HUES64 (cell line): ENCODE data around the gene ZNF407.
"Not testable (repeated sequence)": the region's sequence is repeated elsewhere in the genome, so short reads cannot be mapped to it uniquely, and the experiment has no call there.

Source experiments
- H3K27ac ChIP-seq: 2 replicates; pipeline ENCODE4 v1.7.0; 2013; ENCODE audit warnings: low read depth, low read length, inconsistent platforms
- H3K27me3 ChIP-seq: 2 replicates; pipeline ENCODE4 v1.6.1; 2013; ENCODE audit warnings: mild to moderate bottlenecking, low read length; ENCODE audit not compliant: insufficient read depth
- H3K36me3 ChIP-seq: 2 replicates; pipeline ENCODE4 v1.6.1; 2013; ENCODE audit warnings: mild to moderate bottlenecking, low read length; ENCODE audit not compliant: insufficient read depth
- H3K4me1 ChIP-seq: 2 replicates; pipeline ENCODE4 v1.6.1; 2013; ENCODE audit warnings: mild to moderate bottlenecking, low read length, moderate library complexity; ENCODE audit not compliant: insufficient read depth
- H3K4me3 ChIP-seq: 2 replicates; pipeline ENCODE4 v1.5.1; 2013; ENCODE audit warnings: mild to moderate bottlenecking, low read length, moderate library complexity
- H3K9ac ChIP-seq: 2 replicates; pipeline ENCODE4 v1.6.1; 2013; ENCODE audit warnings: mild to moderate bottlenecking, low read depth, low read length
- H3K9me3 ChIP-seq: 2 replicates; pipeline ENCODE4 v1.6.1; 2013; ENCODE audit warnings: low read depth, low read length; ENCODE audit not compliant: insufficient read depth
- WGBS: fragments of 150-250, 120-280 bp; methylation state at CpG from one replicate; pipeline ENCODE4 v1.1.7; 2013; ENCODE audit warnings: missing lambda C conversion rate; 5-methylcytosine and 5-hydroxymethylcytosine counted together

Gene ZNF407

GRCh38 chr18:75075016-75075305 is 477.3 kb downstream of the ZNF407 start:
- no peak overlapping the region for H3K27ac ChIP-seq
- H3K4me3 ChIP-seq, result no peak overlapping the region
- no peak overlapping the region for H3K9ac ChIP-seq
- 93% methylated on average over 3 of the region's 3 CpGs for WGBS
- no peaks in the 10 kb centered on the region; the same call in 1 of the 2 replicates for H3K4me1 ChIP-seq
- no peaks in the 10 kb centered on the region for H3K36me3 ChIP-seq
- H3K27me3 ChIP-seq, result no peaks in the 10 kb centered on the region
- H3K9me3 ChIP-seq, result 0 out of 2 replicates have a peak, but pooled peaks cover 9% of the 10 kb centered on the region

- H3K27me3 ChIP-seq, result no peaks in the 10 kb centered on the region
- no peaks in the 10 kb centered on the region; the same call in 1 of the 2 replicates for H3K4me1 ChIP-seq
- 0 out of 2 replicates have a peak, but pooled peaks cover 9% of the 10 kb centered on the region for H3K9me3 ChIP-seq
- H3K9ac ChIP-seq, result no peak overlapping the region
- H3K27ac ChIP-seq, result no peak overlapping the region
- H3K4me3 ChIP-seq, result no peak overlapping the region
- H3K36me3 ChIP-seq, result no peaks in the 10 kb centered on the region
- WGBS, result 94% methylated on average over 12 of the region's 12 CpGs
Measured at GRCh38 chr18:75075429-75075841, 477.8 kb downstream of the ZNF407 start.

GRCh38 chr18:75076286-75076685 is 478.6 kb downstream of the ZNF407 start:
- Histone ChIP-seq H3K9ac (no peak overlapping the region), H3K27me3 (no peaks in the 10 kb centered on the region), H3K4me1 (no peaks in the 10 kb centered on the region), H3K27ac (no peak overlapping the region), H3K4me3 (no peak overlapping the region), H3K9me3 (0 out of 2 replicates have a peak, but pooled peaks cover 9% of the 10 kb centered on the region), H3K36me3 (no peaks in the 10 kb centered on the region)
- WGBS, result 91% methylated on average over 5 of the region's 5 CpGs

GRCh38 chr18:75081486-75081885 is 483.8 kb downstream of the ZNF407 start:
- H3K36me3 ChIP-seq, result no peaks in the 10 kb centered on the region
- WGBS, result 95% methylated on average over 8 of the region's 8 CpGs
- H3K9me3 ChIP-seq, result peaks cover 9% of the 10 kb centered on the region; the same call in 1 of the 2 replicates
- no peak overlapping the region for H3K27ac ChIP-seq
- no peak overlapping the region for H3K9ac ChIP-seq
- H3K4me3 ChIP-seq, result no peak overlapping the region
- H3K4me1 ChIP-seq, result no peaks in the 10 kb centered on the region
- H3K27me3 ChIP-seq, result no peaks in the 10 kb centered on the region

GRCh38 chr18:75083131-75083530 is 485.5 kb downstream of the ZNF407 start:
- H3K9me3 ChIP-seq, result peaks cover 4% of the 10 kb centered on the region; the same call in 1 of the 2 replicates
- no peak overlapping the region for H3K4me3 ChIP-seq
- 95% methylated on average over 5 of the region's 5 CpGs for WGBS
- no peak overlapping the region for H3K9ac ChIP-seq
- no peaks in the 10 kb centered on the region for H3K36me3 ChIP-seq
- no peak overlapping the region for H3K27ac ChIP-seq
- no peaks in the 10 kb centered on the region for H3K4me1 ChIP-seq
- H3K27me3 ChIP-seq, result no peaks in the 10 kb centered on the region

GRCh38 chr18:75083761-75084160 is 486.1 kb downstream of the ZNF407 start:
- no peaks in the 10 kb centered on the region for H3K36me3 ChIP-seq
- no peak overlapping the region for H3K27ac ChIP-seq
- no peak overlapping the region for H3K9ac ChIP-seq
- H3K4me1 ChIP-seq, result no peaks in the 10 kb centered on the region
- 89% methylated on average over 9 of the region's 9 CpGs for WGBS
- H3K9me3 ChIP-seq, result peaks cover 2% of the 10 kb centered on the region; the same call in 1 of the 2 replicates
- no peaks in the 10 kb centered on the region for H3K27me3 ChIP-seq
- no peak overlapping the region for H3K4me3 ChIP-seq

- H3K9me3 ChIP-seq, H3K4me1 ChIP-seq: not testable (repeated sequence)
Measured at GRCh38 chr18:75085676-75086075, 488.0 kb downstream of the ZNF407 start.

GRCh38 chr18:75086494-75087034 is 488.9 kb downstream of the ZNF407 start:
- no peaks in the 10 kb centered on the region for H3K36me3 ChIP-seq
- H3K27ac ChIP-seq, result no peak overlapping the region
- no peaks in the 10 kb centered on the region for H3K27me3 ChIP-seq
- no peaks in the 10 kb centered on the region; the same call in 1 of the 2 replicates for H3K9me3 ChIP-seq
- 93% methylated on average over 9 of the region's 9 CpGs for whole genome bisulfite sequencing
- H3K4me3 ChIP-seq, result no peak overlapping the region
- no peaks in the 10 kb centered on the region for H3K4me1 ChIP-seq
- H3K9ac ChIP-seq, result no peak overlapping the region

More at GRCh38 chr18:75085676-75086075, 488.0 kb downstream of the ZNF407 start:
- H3K4me3 ChIP-seq, H3K9ac ChIP-seq, H3K27ac ChIP-seq, H3K27me3 ChIP-seq, H3K36me3 ChIP-seq: not testable (repeated sequence)
- WGBS, result 96% methylated on average over 8 of the region's 8 CpGs

GRCh38 chr18:75087119-75088020 is 489.7 kb downstream of the ZNF407 start:
- H3K27me3 ChIP-seq, result no peaks in the 10 kb centered on the region
- WGBS, result 96% methylated on average over 43 of the region's 43 CpGs
- no peak overlapping the region for H3K9ac ChIP-seq
- no peaks in the 10 kb centered on the region for H3K36me3 ChIP-seq
- no peak overlapping the region for H3K4me3 ChIP-seq
- no peak overlapping the region for H3K27ac ChIP-seq
- no peaks in the 10 kb centered on the region for H3K4me1 ChIP-seq
- no peaks in the 10 kb centered on the region; the same call in 1 of the 2 replicates for H3K9me3 ChIP-seq

GRCh38 chr18:75088021-75088506 is 490.4 kb downstream of the ZNF407 start:
- H3K27ac ChIP-seq, result no peak overlapping the region
- H3K9ac ChIP-seq, result no peak overlapping the region
- no peaks in the 10 kb centered on the region for H3K4me1 ChIP-seq
- H3K27me3 ChIP-seq, result no peaks in the 10 kb centered on the region
- H3K4me3 ChIP-seq, result no peak overlapping the region
- H3K36me3 ChIP-seq, result no peaks in the 10 kb centered on the region
- no peaks in the 10 kb centered on the region; the same call in 1 of the 2 replicates for H3K9me3 ChIP-seq
- WGBS, result 98% methylated on average over 7 of the region's 8 CpGs

- H3K9ac ChIP-seq, result no peak overlapping the region
- no peaks in the 10 kb centered on the region for H3K36me3 ChIP-seq
- H3K27ac ChIP-seq, result no peak overlapping the region
- H3K4me1 ChIP-seq, result no peaks in the 10 kb centered on the region
- H3K9me3 ChIP-seq, result no peaks in the 10 kb centered on the region; the same call in 1 of the 2 replicates
- WGBS, result 95% methylated on average over 20 of the region's 20 CpGs
- no peaks in the 10 kb centered on the region for H3K27me3 ChIP-seq
- no peak overlapping the region for H3K4me3 ChIP-seq
Measured at GRCh38 chr18:75088622-75089211, 491.0 kb downstream of the ZNF407 start.
